ENCODE data around the gene TMC2.
"Not testable (repeated sequence)": the region's sequence is repeated elsewhere in the genome, so short reads cannot be mapped to it uniquely, and the experiment has no call there.

Gene TMC2

GRCh38 chr20:2673453-2673852 is 137.1 kb downstream of the TMC2 start:
- no peak for DNase-seq

- no peak for DNase-seq
Measured at GRCh38 chr20:2680046-2680445, 143.7 kb downstream of the TMC2 start.

GRCh38 chr20:2682040-2682439 is 145.7 kb downstream of the TMC2 start:
- not testable (repeated sequence) for DNase-seq

- not testable (repeated sequence) for DNase-seq
Measured at GRCh38 chr20:2684817-2685216, 148.4 kb downstream of the TMC2 start.

GRCh38 chr20:2687514-2687913 is 151.1 kb downstream of the TMC2 start:
- DNase-seq, result no peak

GRCh38 chr20:2688041-2688591 is 151.7 kb downstream of the TMC2 start:
- DNase-seq, result no peak

GRCh38 chr20:2690213-2690612 is 153.8 kb downstream of the TMC2 start:
- DNase-seq, result no peak

GRCh38 chr20:2690718-2691117 is 154.3 kb downstream of the TMC2 start:
- DNase-seq, result no peak

GRCh38 chr20:2691127-2691526 is 154.8 kb downstream of the TMC2 start:
- no peak for DNase-seq

All from NCI-H226 (cell line).